Measurements from ENCODE around the gene CTSD. TPM values are rescaled to one million over a fixed set of nuclear protein-coding genes. Genes with fewer than 3 reads are reported as not detected.
"Not testable (repeated sequence)": the region's sequence is repeated elsewhere in the genome, so short reads cannot be mapped to it uniquely, and the experiment has no call there.

Gene CTSD
- total RNA-seq (100 to 1,000 TPM; 231 to 596 (median 310) TPM), polyA plus RNA-seq (100 to 1,000 TPM; 279 to 422 TPM)

- Histone ChIP-seq H3K4me3 (peak within 1 kb of the TSS; percentile 92 to 100 (median 100)), H3K36me3 (peaks cover 7 to 19% (median 14%) of the 10 kb centered on the region in 3 donors), H3K9me3 (no peaks in the 10 kb centered on the region), H3K27me3 (no peaks in the 10 kb centered on the region), H3K4me1 (peaks cover 9 to 24% (median 15%) of the 10 kb centered on the region in 3 donors), H3K27ac (peak within 1 kb of the TSS; percentile 69 to 93 (median 88))
- no peak for TF ChIP-seq CTCF (IDR thresholded peaks at IDR 0.05)
- intact Hi-C loops (cut with DNase I), result no loop called here
- ATAC-seq, result peak; percentile 78 to 91 (median 87)
- peak; percentile 84 to 99 (median 92) for DNase-seq
- no peak for FAIRE-seq
- 1 to 4% methylated on average over 24 to 85 of the region's 85 CpGs for whole genome bisulfite sequencing, 2 donors
Measured at GRCh38 chr11:1763796-1764661, at the start of gene CTSD. Gene CTSD, minus strand, starts transcription at chr11:1763927. Its CDS starts 68 bp downstream, at chr11:1763859.

GRCh38 chr11:1813356-1813755, 49.6 kb upstream of the CTSD start:
- H3K27me3 ChIP-seq; H3K27ac ChIP-seq; H3K9me3 ChIP-seq; H3K4me3 ChIP-seq; intact Hi-C loops (cut with DNase I); ATAC-seq; DNase-seq; H3K4me1 ChIP-seq; H3K36me3 ChIP-seq; FAIRE-seq: not testable (repeated sequence)
- 91 to 92% methylated on average over 9 of the region's 9 CpGs for WGBS, 2 donors

GRCh38 chr11:1812801-1813200, 49.1 kb upstream of the CTSD start:
- DNase-seq (no peak), ATAC-seq (no peak), FAIRE-seq (no peak)
- Histone ChIP-seq H3K27ac (no peak overlapping the region), H3K27me3 (no peaks in the 10 kb centered on the region), H3K4me3 (no peak overlapping the region), H3K9me3 (no peaks in the 10 kb centered on the region), H3K36me3 (no peaks in the 10 kb centered on the region), H3K4me1 (no peaks in the 10 kb centered on the region)
- intact Hi-C loops (cut with DNase I), result no loop called here
- WGBS, 2 donors, result 79 to 83% methylated on average over 15 of the region's 15 CpGs
- no peak for TF ChIP-seq CTCF (IDR thresholded peaks at IDR 0.05)

GRCh38 chr11:1812274-1812673, 48.5 kb upstream of the CTSD start:
- H3K4me3 ChIP-seq, result no peak overlapping the region
- H3K36me3 ChIP-seq, result no peaks in the 10 kb centered on the region
- DNase-seq (no peak), FAIRE-seq (no peak), ATAC-seq (no peak)
- H3K27me3 ChIP-seq, result no peaks in the 10 kb centered on the region
- H3K27ac ChIP-seq, result no peak overlapping the region
- 87 to 89% methylated on average over 5 of the region's 5 CpGs for WGBS, 2 donors
- intact Hi-C loops (cut with DNase I), result no loop called here
- no peaks in the 10 kb centered on the region for H3K4me1 ChIP-seq
- no peak for TF ChIP-seq CTCF (IDR thresholded peaks at IDR 0.05)
- no peaks in the 10 kb centered on the region for H3K9me3 ChIP-seq

- Histone ChIP-seq H3K27ac (no peak overlapping the region), H3K9me3 (no peaks in the 10 kb centered on the region), H3K27me3 (no peaks in the 10 kb centered on the region), H3K36me3 (no peaks in the 10 kb centered on the region), H3K4me1 (peaks cover 0 to 6% (median 4%) of the 10 kb centered on the region in 3 donors), H3K4me3 (no peak overlapping the region)
- intact Hi-C loops (cut with DNase I), result no loop called here
- ATAC-seq (no peak), DNase-seq (no peak), FAIRE-seq (no peak)
- WGBS, 2 donors, result 76 to 79% methylated on average over 10 of the region's 10 CpGs
- TF ChIP-seq CTCF (IDR thresholded peaks at IDR 0.05), result no peak
Measured at GRCh38 chr11:1810761-1811160, 47.0 kb upstream of the CTSD start.

Data from pancreas (tissue), 10 donors.